KBM-7 (cell line): ENCODE data around the gene ATP9B.
A peak's percentile ranks its signal among the peaks of the same experiment; 100 is the strongest.
"Not testable (repeated sequence)": the region's sequence is repeated elsewhere in the genome, so short reads cannot be mapped to it uniquely, and the experiment has no call there.

Experiments used
- DNase-seq: peaks from one replicate; pipeline ENCODE4 v3.0.0-alpha.2; 2015
- in situ Hi-C: fragments of 300-500 bp; cut with MboI; formaldehyde crosslinking; loops from 2 replicates; pipeline ENCODE4 v1.14.3; 2020; ENCODE audit warnings: low sequenced_read_pairs, low pct_unique_long_range_greater_than_20kb, mixed read lengths

The ATP9B gene

DNA sequence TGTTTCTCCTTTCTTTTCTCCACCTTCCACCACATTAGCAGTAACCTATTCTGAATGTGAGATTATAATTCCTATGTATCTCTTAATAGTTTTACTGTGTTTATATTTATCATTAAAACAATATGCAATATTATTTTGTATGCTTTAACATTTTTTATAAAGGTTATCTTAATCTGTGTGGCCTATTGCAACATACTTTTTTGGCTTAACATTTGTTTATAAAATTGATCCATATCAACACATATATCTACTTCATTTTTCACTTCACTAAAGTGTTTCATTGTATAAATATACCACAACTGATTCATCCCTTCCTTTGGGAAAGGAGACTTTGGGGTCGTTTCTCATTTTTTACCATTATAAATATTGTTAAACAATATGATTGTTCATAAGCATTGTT, 48.6 kb downstream of the ATP9B start:
- in situ Hi-C loops: no loop called here
- DNase-seq: no peak

DNA sequence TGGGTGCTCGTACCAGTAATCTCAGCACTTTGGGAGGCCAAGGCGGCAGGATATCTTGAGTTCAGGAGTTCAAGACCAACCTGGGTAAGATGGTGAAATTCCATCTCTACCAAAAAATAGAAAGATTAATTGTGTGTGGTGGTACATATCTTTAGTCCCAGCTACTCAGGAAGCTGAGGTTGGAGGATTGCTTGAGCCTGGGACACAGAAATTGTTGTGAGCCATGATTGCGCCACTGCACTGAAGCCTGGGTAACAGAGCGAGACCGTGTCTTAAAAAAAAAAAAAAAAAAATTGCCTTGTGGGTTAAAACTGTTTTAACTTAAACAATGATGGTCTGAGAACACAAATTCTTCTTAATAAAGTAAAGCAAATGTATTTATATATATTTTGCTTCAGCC, 49.6 kb downstream of the ATP9B start:
- DNase-seq: no peak
- in situ Hi-C loops: no loop called here

DNA sequence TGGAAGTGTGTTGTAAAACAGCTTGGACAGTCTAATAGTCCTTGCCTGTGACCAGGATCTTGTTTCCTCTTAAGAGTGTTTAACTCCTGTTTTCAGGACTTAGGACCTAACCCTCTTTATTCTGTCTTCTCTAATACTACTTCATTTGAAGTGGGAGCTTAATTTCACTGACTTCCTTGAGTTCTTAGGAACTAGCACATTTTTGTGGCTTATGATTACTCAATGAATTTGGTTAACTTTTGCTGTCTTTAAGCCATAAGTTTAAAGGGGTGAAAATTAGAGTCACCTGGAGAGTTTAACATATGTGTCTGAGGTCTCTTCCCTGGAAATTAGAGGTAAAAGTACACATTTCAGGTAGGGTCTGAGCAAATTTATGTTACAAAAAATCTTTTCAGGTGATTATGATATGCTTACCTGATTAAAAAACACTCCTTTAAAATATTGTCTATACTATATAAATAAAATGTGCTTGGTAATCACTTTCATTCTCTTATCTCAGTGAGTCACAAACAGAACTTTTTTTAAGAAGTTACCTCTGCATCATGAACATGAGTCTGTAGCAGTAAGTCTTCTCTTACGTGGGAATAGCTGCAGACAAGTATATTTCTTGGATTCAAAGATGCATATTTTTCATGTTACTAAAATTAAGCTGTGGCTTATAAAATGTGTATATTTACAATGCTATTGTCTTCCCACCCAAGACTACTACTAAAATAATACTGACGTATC, 52.7 kb downstream of the ATP9B start:
- in situ Hi-C loops: no loop called here
- no peak for DNase-seq

DNA sequence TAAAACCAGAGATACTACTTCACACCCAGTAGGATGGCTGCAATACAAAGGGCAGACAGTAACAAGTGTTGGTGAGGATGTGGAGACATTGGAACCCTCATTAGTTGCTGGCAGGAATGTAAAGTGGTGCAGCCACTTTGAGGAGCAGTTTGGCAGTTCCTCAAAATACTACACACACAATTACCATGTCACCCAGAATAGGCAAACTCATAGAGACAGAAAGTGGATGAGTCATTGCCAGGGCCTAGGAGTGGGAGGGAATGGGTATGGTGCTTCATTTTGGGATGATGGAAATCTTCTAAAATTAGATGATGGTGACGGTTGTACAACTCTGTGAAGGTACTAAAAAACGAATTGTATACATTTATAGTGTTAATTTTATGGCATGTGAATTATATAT, 54.8 kb downstream of the ATP9B start:
- peak; percentile 25 for DNase-seq
- in situ Hi-C loops: no loop called here

DNA sequence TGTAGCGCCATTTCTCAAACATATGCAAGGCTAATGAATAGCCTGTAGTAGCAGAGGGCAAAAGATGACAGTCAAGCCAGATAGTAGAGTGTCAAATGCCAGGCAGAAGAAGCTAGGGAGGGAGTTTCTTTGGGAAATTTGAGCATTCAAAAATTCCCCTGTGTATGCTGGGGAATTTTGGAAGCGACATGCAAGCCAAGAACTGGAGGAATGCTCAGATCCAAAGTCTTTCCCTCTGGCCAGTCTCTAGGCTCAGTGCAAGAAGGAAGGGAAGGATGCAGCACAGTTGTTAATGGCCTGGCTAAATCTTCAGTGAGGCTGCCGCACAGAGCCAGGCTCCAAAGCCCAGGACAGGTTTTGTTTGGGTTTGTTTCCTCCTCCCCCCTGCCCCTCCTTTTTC, 59.9 kb downstream of the ATP9B start:
- in situ Hi-C loops: no loop called here
- no peak for DNase-seq

DNA sequence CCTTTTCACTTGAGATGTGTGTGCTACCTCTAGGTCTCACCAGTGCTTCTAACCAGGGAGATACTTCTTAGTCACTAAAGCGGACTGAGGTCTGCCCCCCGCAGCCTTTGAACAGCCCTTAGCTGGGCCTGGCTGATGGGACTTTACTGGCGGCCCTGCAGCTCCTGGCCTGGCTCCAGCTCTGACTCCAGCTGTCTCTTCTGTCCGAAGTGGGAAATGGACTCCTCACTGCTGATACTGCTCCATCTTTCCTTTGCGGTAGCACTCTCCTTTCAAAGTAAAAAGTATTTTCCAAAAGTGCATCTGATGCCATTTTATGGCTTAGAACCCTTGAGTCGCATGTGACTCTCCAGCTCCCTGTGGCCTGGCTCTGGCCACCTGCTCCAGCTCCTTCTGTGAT, 64.5 kb downstream of the ATP9B start:
- no peak for DNase-seq
- in situ Hi-C loops: no loop called here

DNA sequence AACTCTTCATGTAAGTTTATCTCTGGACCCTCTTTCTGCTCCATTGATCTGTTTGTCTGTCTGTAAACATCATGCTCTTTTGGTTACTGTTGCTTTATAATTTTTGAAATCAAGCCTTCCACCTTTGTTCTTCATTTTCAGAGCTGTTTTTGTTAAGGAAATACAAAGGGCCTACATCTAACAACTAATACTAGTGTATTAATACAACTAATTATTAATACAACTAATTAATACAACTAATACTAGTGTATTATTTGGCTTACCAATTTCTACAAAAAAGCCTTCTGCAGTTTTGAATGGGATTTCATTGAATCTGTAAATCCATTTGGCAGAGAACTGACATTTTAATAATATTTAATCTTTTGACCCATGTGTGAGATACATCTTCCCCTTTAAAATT, 66.7 kb downstream of the ATP9B start:
- in situ Hi-C loops: no loop called here
- no peak for DNase-seq

DNA sequence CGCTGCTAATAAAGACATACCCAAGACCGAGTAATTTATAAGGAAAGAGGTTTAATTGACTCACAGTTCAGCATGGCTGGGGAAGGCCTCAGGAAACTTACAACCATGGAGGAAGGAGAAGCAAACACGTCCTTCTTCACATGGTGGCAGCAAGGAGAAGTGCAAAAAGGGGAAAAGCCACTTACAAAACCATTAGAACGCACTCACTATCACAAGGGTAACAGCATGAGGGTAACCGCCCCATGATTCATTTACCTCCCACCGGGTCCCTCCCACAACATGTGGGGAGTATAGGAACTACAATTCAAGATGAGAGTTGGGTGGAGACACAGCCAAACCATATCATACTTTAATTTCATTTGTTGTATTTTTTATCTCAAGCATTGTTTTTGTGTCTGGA, 67.5 kb downstream of the ATP9B start:
- peak; percentile 21 for DNase-seq
- in situ Hi-C loops: no loop called here

DNA sequence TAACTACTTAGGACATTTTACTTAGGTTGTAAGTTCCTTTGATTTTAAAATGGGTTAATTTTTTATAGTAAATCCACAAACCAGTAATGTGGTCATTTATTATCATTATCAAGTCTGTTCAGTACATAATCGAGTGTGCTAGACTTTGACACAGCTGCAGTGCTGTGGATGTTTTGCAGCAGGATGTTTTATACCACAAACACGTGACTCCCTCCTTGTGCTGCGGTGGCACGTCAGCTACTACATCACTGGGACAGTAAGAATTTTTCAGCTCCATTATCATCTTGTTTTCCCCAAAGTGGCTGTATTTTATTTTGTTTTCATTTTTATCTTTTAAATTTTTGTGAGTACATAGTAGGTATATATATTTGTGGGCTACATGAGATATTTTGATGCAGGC, 70.0 kb downstream of the ATP9B start:
- in situ Hi-C loops: no loop called here

DNA sequence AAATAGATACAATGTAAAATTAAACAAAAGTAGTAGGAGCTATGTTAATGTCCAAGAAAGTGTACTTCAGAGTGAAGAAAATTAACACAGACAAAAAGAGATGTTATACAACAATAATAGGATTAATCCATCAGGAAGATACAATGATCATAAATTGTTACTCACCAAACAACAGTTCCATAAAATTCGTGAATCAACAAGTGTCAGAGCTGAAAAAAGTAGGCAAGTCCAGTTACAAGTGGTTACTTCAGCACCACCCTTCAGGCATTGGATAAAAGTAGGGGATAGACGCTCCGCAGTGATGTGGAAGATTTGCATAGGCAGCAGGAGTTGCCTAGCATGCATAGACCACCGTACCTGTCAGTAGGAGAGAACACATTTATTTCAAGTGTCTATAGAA, 77.8 kb downstream of the ATP9B start:
- in situ Hi-C loops: no loop called here
- no peak for DNase-seq

More for the DNA sequence above, 70.0 kb downstream of the ATP9B start:
- no peak for DNase-seq

DNA sequence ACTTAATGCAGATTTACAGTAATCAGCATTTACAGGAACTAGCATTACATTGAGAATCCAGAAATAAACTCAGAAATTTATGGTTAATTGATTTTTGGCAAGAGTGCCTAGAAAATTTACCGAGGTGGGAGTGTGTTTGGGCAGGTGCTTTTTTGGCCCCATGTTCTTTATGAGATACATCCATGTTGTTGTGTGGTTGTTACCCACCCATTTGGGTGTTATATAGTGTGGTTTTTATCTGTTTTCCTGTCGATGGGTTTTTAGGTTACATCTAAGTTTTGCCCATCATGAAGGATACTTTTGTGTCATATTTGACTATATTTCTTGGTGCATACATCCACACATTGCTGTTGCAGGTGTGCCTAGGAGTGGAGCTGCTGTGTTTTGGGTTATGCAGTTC, 82.0 kb downstream of the ATP9B start:
- no peak for DNase-seq
- in situ Hi-C loops: no loop called here

DNA sequence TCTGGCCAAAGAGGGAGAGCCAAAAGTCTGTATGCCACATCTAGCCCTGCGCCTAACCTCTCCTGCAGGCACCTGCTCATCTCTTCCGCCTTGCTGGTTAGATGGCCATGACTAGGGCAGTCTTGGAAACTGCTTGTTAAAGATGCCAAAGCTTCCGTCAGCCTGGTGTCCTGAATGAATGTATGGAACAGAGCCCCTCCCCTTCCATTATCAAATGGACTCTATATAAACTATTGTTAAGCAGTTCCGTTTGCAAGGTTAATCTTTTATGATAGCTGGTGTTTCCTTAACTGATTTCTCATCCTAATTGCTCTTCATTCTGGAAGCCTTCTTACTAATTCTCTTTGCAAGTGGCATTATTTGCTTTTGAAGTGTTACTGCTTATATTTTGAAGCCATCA, 87.1 kb downstream of the ATP9B start:
- no peak for DNase-seq
- in situ Hi-C loops: no loop called here

DNA sequence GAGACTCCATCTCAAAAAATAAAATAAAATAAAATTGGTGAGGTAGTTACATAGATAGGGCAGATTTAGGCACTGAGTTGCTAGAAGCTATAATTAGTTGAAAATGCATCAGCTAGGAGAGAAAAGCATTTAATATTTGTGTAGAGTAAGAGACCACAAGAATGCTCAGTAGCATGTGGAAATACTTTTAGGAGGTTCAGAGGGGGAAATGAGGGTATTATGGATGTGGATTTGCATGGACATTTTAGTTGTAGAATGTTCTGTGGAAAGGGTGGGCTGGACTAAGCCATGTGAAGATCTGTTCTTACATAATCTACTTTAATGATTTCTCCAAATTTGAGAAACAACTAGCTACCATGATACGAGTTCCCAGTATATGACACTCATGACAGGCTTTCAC, 95.5 kb downstream of the ATP9B start:
- no peak for DNase-seq
- in situ Hi-C loops: no loop called here

DNA sequence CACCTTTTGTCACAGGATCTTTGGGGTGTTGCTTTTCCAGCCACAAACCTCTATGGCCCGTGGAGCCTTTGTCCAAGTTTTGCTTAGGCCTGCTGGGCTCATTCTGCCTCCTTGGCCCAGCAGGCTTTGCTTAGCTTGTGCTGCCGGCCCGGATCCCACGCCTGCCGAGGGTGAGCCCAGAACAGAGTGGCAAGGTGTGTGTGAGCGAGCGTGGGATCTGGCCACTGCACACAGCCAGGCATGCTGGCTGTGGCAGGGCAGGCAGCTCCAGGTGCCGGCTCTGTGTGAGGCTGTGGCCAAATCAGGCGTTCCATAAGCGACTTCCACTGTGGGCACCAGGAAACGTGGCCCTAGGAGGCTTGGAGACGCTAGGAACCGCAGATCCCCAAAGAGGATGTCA, 97.5 kb downstream of the ATP9B start:
- in situ Hi-C loops: no loop called here
- no peak for DNase-seq

DNA sequence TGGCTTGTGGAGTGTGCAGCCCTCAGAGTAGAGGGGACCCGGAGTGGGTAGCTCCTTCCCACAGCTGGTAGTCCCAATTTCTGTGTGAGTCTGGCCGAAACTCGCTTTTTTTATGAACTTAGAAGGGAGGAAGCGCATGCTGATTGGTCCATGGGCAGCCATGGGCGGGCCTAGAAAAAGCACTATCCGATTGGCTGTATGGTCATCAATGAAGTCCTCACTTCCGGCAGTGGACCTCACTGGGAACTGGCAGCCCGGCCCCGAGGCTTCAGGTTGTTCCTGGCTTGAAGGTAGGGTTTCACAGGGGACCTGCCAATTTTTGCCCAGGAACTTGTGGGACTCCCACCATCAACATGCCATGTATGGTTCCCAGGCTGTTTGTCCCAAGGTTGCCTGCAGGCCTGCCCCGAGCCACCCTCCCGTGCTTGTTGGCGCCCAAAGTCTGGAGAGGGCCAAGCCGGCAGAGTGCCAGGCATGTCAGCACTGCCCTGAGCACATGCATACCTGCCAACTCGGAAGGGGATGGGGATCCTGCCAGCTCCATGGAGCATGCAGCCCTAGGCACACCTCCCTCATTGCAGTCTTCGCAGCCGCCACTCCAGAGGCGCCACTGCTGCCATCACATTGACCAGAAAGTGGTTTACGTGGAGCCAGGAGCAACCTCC, 98.5 kb downstream of the ATP9B start:
- no peak for DNase-seq
- in situ Hi-C loops: no loop called here

DNA sequence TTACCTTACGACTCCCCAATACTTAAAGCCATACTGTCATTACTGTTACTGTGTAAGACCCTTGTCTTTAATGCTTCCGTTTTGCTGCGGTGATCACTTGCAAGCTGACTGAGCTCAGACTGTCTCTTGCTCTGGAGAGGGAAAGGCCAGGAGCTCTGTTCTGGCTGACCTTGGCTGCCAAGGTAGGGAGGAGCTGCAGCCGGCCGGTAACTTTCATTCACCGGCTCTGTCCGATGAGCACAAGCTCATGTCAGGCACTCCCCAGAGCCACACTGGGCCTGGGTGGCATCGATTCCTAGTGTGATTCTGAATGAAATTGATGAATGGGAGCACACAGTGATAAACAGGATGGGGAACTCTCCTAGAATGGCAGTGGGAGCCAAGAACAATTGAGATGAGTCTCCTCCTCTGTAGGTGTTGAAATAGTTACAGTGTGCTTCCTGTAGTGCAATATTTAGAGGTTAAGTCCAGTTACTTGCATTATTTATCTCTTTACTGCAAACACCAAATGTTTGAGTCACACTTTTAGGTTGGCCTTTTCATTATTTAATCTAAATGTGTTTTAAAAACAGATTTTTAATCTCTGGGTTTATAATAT, 100.9 kb downstream of the ATP9B start:
- DNase-seq: no peak
- in situ Hi-C loops: no loop called here

DNA sequence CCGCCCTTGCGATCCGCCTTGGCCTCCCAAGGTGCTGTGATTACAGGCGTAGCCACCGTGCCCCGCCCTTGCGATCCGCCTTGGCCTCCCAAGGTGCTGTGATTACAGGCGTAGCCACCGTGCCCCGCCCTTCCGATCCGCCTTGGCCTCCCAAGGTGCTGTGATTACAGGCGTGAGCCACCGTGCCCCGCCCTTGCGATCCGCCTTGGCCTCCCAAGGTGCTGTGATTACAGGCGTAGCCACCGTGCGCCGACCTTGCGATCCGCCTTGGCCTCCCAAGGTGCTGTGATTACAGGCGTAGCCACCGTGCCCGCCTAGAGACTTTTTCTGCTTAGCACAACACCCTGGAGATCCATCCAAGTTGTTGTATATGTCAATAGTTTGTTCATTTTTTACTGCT, 103.1 kb downstream of the ATP9B start:
- DNase-seq, in situ Hi-C loops: not testable (repeated sequence)

DNA sequence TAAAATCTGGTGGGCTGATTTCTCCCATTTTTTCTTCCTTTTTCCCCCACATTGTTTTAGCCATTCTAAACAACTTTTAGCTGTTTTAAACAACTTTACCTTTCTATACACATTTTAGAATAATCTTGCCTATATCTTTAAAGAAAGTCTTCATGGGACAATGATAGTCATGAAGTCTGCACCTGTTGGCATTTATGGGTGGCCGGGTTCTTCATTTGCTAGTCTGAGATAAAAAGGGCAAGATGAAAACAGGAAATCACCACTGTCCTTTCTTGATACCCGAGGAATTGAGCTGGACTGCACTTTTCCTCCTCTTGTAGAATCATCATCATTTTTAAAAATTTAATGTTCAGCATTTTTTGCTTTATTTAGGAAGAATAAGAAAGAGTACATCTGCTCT, 104.5 kb downstream of the ATP9B start:
- in situ Hi-C loops: no loop called here
- no peak for DNase-seq

DNA sequence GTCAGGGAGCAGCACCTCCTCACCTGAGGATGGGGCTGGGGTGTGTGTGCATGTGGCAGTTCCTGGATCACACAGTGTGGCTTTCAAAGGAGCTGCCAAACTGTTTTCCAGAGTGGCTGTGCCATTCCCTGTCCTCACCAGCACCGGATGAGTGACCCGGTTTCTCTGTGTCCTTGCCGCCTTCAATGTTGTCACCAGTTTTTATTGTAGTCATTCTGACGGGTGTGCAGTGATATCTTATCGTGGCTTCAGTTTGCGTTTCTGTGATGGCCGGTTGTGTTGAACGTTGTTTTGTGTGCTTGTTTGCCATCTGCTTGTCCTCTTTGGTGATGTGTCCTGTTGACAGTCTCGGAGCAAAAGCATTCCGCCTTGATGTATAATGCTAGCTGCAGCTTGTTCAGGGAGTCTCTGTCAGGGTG, 108.9 kb downstream of the ATP9B start:
- DNase-seq: no peak
- in situ Hi-C loops: no loop called here

DNA sequence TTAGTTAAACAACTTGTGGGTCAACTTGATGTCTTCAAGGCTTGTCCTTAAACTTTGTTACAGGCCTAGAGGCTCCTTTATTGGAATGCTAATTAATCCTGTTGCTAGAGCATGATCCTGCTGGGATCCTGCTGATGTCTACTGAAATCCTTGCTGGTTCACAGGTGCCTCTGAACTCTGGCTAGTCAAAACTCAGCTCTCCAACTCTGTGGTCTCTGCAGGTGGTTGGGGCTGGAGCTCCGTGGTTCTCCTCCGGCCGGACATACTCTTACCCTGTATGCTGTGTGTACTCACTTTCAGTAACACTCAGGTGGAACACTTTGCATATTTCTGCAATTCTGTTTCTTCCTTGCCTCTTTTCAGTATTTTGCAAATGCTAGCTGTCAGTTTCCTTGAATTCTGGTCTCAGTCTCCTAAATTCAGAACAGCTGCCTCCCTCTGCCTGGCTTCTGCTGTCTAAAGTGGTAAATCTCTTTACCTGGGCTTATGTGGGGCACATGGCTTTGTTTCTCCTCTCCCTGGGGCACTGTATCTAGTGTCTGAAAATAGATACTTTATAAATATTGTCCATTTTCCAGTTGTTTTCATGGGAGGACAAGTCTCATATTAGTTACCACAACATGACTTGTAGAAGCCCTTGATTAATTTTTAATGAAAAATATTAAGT, 113.0 kb downstream of the ATP9B start:
- in situ Hi-C loops: no loop called here
- DNase-seq: no peak
